H1 (cell line): ENCODE data around the gene FBLN5. TPM values are rescaled to one million over a fixed set of nuclear protein-coding genes. Genes with fewer than 3 reads are reported as not detected.

ENCODE experiments used
- CTCF ChIA-PET: fragments of 300-600 bp; sonication (Branson Sonifier 250); formaldehyde crosslinking; loops from one replicate; lab custom pipeline; 2021; ENCODE audit not compliant: partially characterized antibody; lab: Charles Lee
- POLR2A ChIA-PET: fragments of 300-600 bp; sonication (Branson Sonifier 250); formaldehyde crosslinking; loops from one replicate; lab custom pipeline; 2021; ENCODE audit warnings: inconsistent platforms; ENCODE audit not compliant: partially characterized antibody; lab: Charles Lee
- DNase-seq, 2 experiments: peaks; one replicate each; pipeline versions ENCODE4 v3.0.0 to v3.0.0-alpha.2; 2010 to 2022; ENCODE audit warnings: low spot score in 2 of 2, low read depth in 1 of 2, mixed read lengths in 1 of 2
- FAIRE-seq: peaks from 2 replicates; lab custom pipeline; 2011; peaks lifted over from hg19 to GRCh38; lab: Jason Lieb, UNC
- H2AFZ ChIP-seq: 2 replicates; pipeline ENCODE4 v1.8.1; 2012; ENCODE audit warnings: low read length, inconsistent platforms
- H2AK5ac ChIP-seq: 2 replicates; pipeline ENCODE4 v1.6.1; 2013; ENCODE audit warnings: low read depth, low read length
- H2BK120ac ChIP-seq: replicated peaks from 2 replicates; pipeline ENCODE3; 2013; ENCODE audit warnings: low read depth, low read length, inconsistent platforms
- H2BK12ac ChIP-seq: 2 replicates; pipeline ENCODE4 v1.6.1; 2013; ENCODE audit warnings: low read depth, low read length
- H2BK15ac ChIP-seq: 2 replicates; pipeline ENCODE4 v1.6.1; 2013; ENCODE audit warnings: low read length
- H2BK20ac ChIP-seq: 2 replicates; pipeline ENCODE4 v1.6.1; 2013; ENCODE audit warnings: low read length
- H2BK5ac ChIP-seq: 2 replicates; pipeline ENCODE4 v1.6.1; 2013; ENCODE audit warnings: low read depth, low read length
- H3K14ac ChIP-seq: 2 replicates; pipeline ENCODE4 v1.6.1; 2013; ENCODE audit warnings: inconsistent platforms; ENCODE audit not compliant: insufficient read length
- H3K18ac ChIP-seq: 2 replicates; pipeline ENCODE4 v1.6.1; 2013; ENCODE audit warnings: low read length; ENCODE audit errors: extremely low read depth
- H3K23ac ChIP-seq: 2 replicates; pipeline ENCODE4 v1.6.1; 2013; ENCODE audit warnings: inconsistent platforms; ENCODE audit not compliant: insufficient read length
- H3K23me2 ChIP-seq: 2 replicates; pipeline ENCODE4 v1.6.1; 2013; ENCODE audit warnings: low read depth, low read length
- H3K27ac ChIP-seq: 2 replicates; pipeline ENCODE4 v1.6.1; 2011; ENCODE audit warnings: low read depth, low read length, inconsistent platforms
- H3K27me3 ChIP-seq, 4 experiments: replicated peaks in 1 of 4; 1 replicate in 1 of 4; 2 replicates in 3 of 4; pipeline versions ENCODE4 v1.6.1 to v1.8.1; 2011 to 2013; ENCODE audit warnings: low read length in 3 of 4, mild to moderate bottlenecking in 3 of 4, inconsistent platforms in 2 of 4, mixed read lengths in 2 of 4, moderate library complexity in 1 of 4; ENCODE audit not compliant: control insufficient read depth in 3 of 4, insufficient read depth in 3 of 4; ENCODE audit errors: extremely low read depth in 1 of 4
- H3K36me3 ChIP-seq, 4 experiments: 2 replicates each; pipeline versions ENCODE4 v1.6.1 to v1.8.1; 2011 to 2013; ENCODE audit warnings: mild to moderate bottlenecking in 4 of 4, low read length in 3 of 4, moderate library complexity in 2 of 4, control low read depth in 1 of 4, inconsistent platforms in 1 of 4; ENCODE audit not compliant: insufficient read depth in 4 of 4, control insufficient read depth in 2 of 4
- H3K4ac ChIP-seq: replicated peaks from 2 replicates; pipeline ENCODE3; 2013; ENCODE audit warnings: low read length, low read depth, mixed read lengths, inconsistent platforms; ENCODE audit not compliant: insufficient read length
- H3K4me1 ChIP-seq, 4 experiments: replicated peaks in 1 of 4; 1 replicate in 1 of 4; 2 replicates in 3 of 4; pipeline versions ENCODE4 v1.6.1 to v1.8.1; 2011 to 2013; ENCODE audit warnings: low read length in 3 of 4, inconsistent platforms in 2 of 4, mixed read lengths in 1 of 4; ENCODE audit not compliant: insufficient read depth in 4 of 4, control insufficient read depth in 3 of 4
- H3K4me2 ChIP-seq, 2 experiments: 2 replicates each; pipeline versions ENCODE4 v1.6.1 to v1.8.1; 2011 to 2013; ENCODE audit warnings: low read depth in 2 of 2, low read length in 2 of 2, control low read depth in 1 of 2, inconsistent platforms in 1 of 2, mild to moderate bottlenecking in 1 of 2; ENCODE audit not compliant: insufficient read depth in 1 of 2
- H3K4me3 ChIP-seq, 4 experiments: fragments of 200-600, 300-600 bp in 1 of 4; sonication (generic), shearing (Covaris generic), sonication (Bioruptor Twin) in 1 of 4; 2 replicates each; pipeline versions ENCODE4 v1.5.1 to v1.8.1; 2011 to 2016; ENCODE audit warnings: low read length in 4 of 4, low read depth in 3 of 4, control low read depth in 2 of 4, inconsistent platforms in 2 of 4, mild to moderate bottlenecking in 2 of 4, mixed read lengths in 1 of 4, moderate library complexity in 1 of 4; ENCODE audit not compliant: insufficient read depth in 2 of 4; ENCODE audit errors: extremely low read depth in 1 of 4
- H3K56ac ChIP-seq: replicated peaks from 2 replicates; pipeline ENCODE3; 2013; ENCODE audit warnings: low read depth, mild to moderate bottlenecking, mixed read lengths, low read length, inconsistent platforms; ENCODE audit not compliant: insufficient read length
- H3K79me1 ChIP-seq: 2 replicates; pipeline ENCODE4 v1.6.1; 2013; ENCODE audit warnings: low read depth, low read length, control low read depth
- H3K79me2 ChIP-seq, 2 experiments: 2 replicates each; pipeline versions ENCODE4 v1.6.1 to v1.8.1; 2012 to 2013; ENCODE audit warnings: low read length in 2 of 2, mild to moderate bottlenecking in 2 of 2, inconsistent platforms in 1 of 2; ENCODE audit not compliant: insufficient read depth in 2 of 2, control insufficient read depth in 1 of 2
- H3K9ac ChIP-seq, 4 experiments: replicated peaks in 1 of 4; 1 replicate in 1 of 4; 2 replicates in 3 of 4; pipeline versions ENCODE4 v1.6.1 to v1.8.1; 2011 to 2013; ENCODE audit warnings: low read depth in 3 of 4, low read length in 3 of 4, control low read depth in 2 of 4, mild to moderate bottlenecking in 2 of 4, moderate library complexity in 2 of 4, inconsistent platforms in 1 of 4; ENCODE audit errors: extremely low read depth in 1 of 4
- H3K9me3 ChIP-seq, 2 experiments: 2 replicates each; pipeline versions ENCODE4 v1.6.1 to v1.8.1; 2012 to 2013; ENCODE audit warnings: mild to moderate bottlenecking in 2 of 2, moderate library complexity in 2 of 2, control low read depth in 1 of 2, inconsistent platforms in 1 of 2, low read depth in 1 of 2, low read length in 1 of 2, mixed read lengths in 1 of 2; ENCODE audit not compliant: insufficient read depth in 2 of 2
- H4K20me1 ChIP-seq, 2 experiments: replicated peaks in 1 of 2; 2 replicates each; pipeline versions ENCODE3 to v1.8.1; 2011 to 2013; ENCODE audit warnings: inconsistent platforms in 2 of 2, low read length in 2 of 2, mild to moderate bottlenecking in 1 of 2; ENCODE audit not compliant: insufficient read depth in 2 of 2, control insufficient read depth in 1 of 2
- H4K5ac ChIP-seq: 2 replicates; pipeline ENCODE4 v1.6.1; 2013; ENCODE audit warnings: low read length, low read depth, mixed read lengths, inconsistent platforms; ENCODE audit not compliant: insufficient read length
- H4K8ac ChIP-seq: 2 replicates; pipeline ENCODE4 v1.8.0; 2013; ENCODE audit warnings: mild to moderate bottlenecking, moderate library complexity, low read length, inconsistent platforms; ENCODE audit not compliant: insufficient read depth; ENCODE audit errors: extremely low read depth
- H4K91ac ChIP-seq: replicated peaks from 2 replicates; pipeline ENCODE3; 2013; ENCODE audit warnings: low read length, mixed read lengths, inconsistent platforms; ENCODE audit not compliant: insufficient read length
- ASH2L ChIP-seq: fragments of 200-600, 300-600 bp; sonication (generic); IDR thresholded peaks from one replicate; pipeline ENCODE4 v1.7.1; 2017; ENCODE audit warnings: low read length
- BRCA1 ChIP-seq: IDR thresholded peaks from 2 replicates; pipeline ENCODE4 v1.6.1; 2012; ENCODE audit warnings: low read depth, low read length, improper control_type of control experiment
- CTCF ChIP-seq, 3 experiments: IDR thresholded peaks; 1 replicate in 2 of 3; 2 replicates in 1 of 3; pipeline versions ENCODE4 v1.5.1 to v1.6.1; 2011; ENCODE audit warnings: low read length in 3 of 3, mild to moderate bottlenecking in 3 of 3, inconsistent platforms in 2 of 3, low read depth in 1 of 3, moderate library complexity in 1 of 3; ENCODE audit not compliant: insufficient read depth in 1 of 3; ENCODE audit errors: control extremely low read depth in 1 of 3
- RAD21 ChIP-seq, 2 experiments: IDR thresholded peaks in 1 of 2; conservative IDR thresholded peaks in 1 of 2; 2 replicates each; pipeline ENCODE4 v1.6.1; 2011; ENCODE audit warnings: low read depth in 2 of 2, low read length in 2 of 2, improper control_type of control experiment in 1 of 2, inconsistent platforms in 1 of 2, mild to moderate bottlenecking in 1 of 2, moderate library complexity in 1 of 2
- RFX5 ChIP-seq: IDR thresholded peaks from 2 replicates; pipeline ENCODE4 v1.6.1; 2011; ENCODE audit warnings: low read depth, low read length, improper control_type of control experiment, borderline replicate concordance
- SP4 ChIP-seq: IDR thresholded peaks from 2 replicates; pipeline ENCODE4 v1.6.1; 2012; ENCODE audit warnings: low read length, inconsistent platforms
- TAF1 ChIP-seq: IDR thresholded peaks from 2 replicates; pipeline ENCODE4 v1.6.1; 2011; ENCODE audit warnings: mild to moderate bottlenecking, low read depth, low read length
- WGBS, 2 experiments: shearing (Covaris generic) in 1 of 2; methylation state at CpG; one replicate each; pipeline versions ENCODE4 v1.1.6 to v1.1.7; 2013 to 2015; ENCODE audit warnings: low lambda C conversion rate in 2 of 2, mixed read lengths in 2 of 2, inconsistent platforms in 1 of 2, low coverage in 1 of 2, missing lambda C conversion rate in 1 of 2; ENCODE audit not compliant: insufficient replicate concordance in 2 of 2, insufficient coverage in 1 of 2, insufficient read length in 1 of 2; ENCODE audit errors: extremely low coverage in 1 of 2, missing lambda C conversion rate in 1 of 2; 5-methylcytosine and 5-hydroxymethylcytosine counted together
- polyA plus RNA-seq, 7 experiments: library from polyadenylated mRNA; depleted of rRNA in 3 of 7; stranded (reverse) in 5 of 7; unstranded in 2 of 7; fragments of >200 nt in 5 of 7; fragments of 200-250 nt in 2 of 7; gene quantifications; 1 replicate in 5 of 7; 2 replicates in 1 of 7; 4 replicates in 1 of 7; pipeline versions ENCODE4 v1.2.1 to v1.2.3, GENCODE V29; 2011 to 2013; ENCODE audit warnings: missing spikeins in 2 of 7, mixed read lengths in 2 of 7
- total RNA-seq: library from RNA; stranded (reverse); fragmentation: NEBNext Ultra II Directional; extraction: Animal tissue kit (Norgen Biotek cat#: 25700); gene quantifications from 2 replicates; pipeline ENCODE4 v1.2.1, GENCODE V29; 2021

Gene FBLN5
- total and polyA plus RNA-seq, 2 of the 8 experiments (the other 6 are each of a cell fraction or from before 2014, with no cell fraction given), result 0.88 to 3.5 TPM

DNA sequence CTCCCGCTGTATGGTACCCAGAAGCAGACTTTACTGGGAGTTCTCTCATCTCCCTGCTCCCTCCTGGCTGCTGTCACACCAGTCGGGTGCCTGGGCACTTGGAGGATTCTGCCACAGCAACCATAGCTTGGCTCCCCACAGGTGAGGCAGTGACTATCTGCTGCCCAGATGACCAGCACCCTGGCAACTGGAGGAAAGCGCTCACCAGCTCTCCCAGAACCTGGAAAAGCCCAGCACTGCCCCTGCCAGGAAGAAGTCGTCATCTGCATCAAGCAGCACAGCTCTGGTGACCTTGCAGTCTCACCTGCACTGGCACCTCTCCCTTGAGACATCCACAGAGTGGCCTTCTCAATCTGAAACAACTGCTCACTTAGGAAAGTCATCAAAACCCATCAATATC, 48.3 kb downstream of the FBLN5 start:
- DNase-seq, result no peak
- POLR2A ChIA-PET, result interaction anchor here (0.5 kb wide), 1 partner anchor 388 kb away, joined by 4 read pairs; no protein-coding TSS in a partner anchor

More for the DNA sequence above, 48.3 kb downstream of the FBLN5 start:
- H3K9me3 ChIP-seq, result no peaks in the 10 kb centered on the region
- H3K18ac ChIP-seq, result no peak overlapping the region
- H2BK120ac ChIP-seq, result no peak overlapping the region
- H3K23ac ChIP-seq, result no peak overlapping the region
- no peaks in the 10 kb centered on the region for H3K79me1 ChIP-seq
- H3K9ac ChIP-seq, result no peak overlapping the region
- peak overlapping the region; percentile 88; the same call in 1 of the 2 replicates for H2BK15ac ChIP-seq
- peaks cover 0 to 2% of the 10 kb centered on the region in 2 experiments for H4K20me1 ChIP-seq
- FAIRE-seq, result no peak
- H3K23me2 ChIP-seq, result no peaks in the 10 kb centered on the region
- no peak overlapping the region for H4K8ac ChIP-seq
- no peak overlapping the region for H4K5ac ChIP-seq
- no peak overlapping the region for H3K4me2 ChIP-seq
- H2BK20ac ChIP-seq, result no peak overlapping the region
- no peaks in the 10 kb centered on the region for H3K79me2 ChIP-seq
- H3K4ac ChIP-seq, result peak overlapping the region; percentile 35
- no peak overlapping the region for H4K91ac ChIP-seq
- no peak overlapping the region for H3K14ac ChIP-seq
- no peak overlapping the region for H3K4me3 ChIP-seq
- peaks cover 0 to 4% (median 1%) of the 10 kb centered on the region in 4 experiments; a peak in 3 of 7 replicates for H3K4me1 ChIP-seq
- no peak overlapping the region for H2AK5ac ChIP-seq
- no peak overlapping the region for H3K27ac ChIP-seq
- no peaks in the 10 kb centered on the region for H3K36me3 ChIP-seq
- WGBS, 2 experiments, result 80% methylated on average over 4 of the region's 4 CpGs; no CpG with 5 or more reads in 1 of the 2 experiments
- peaks cover 0 to 1% (median 0%) of the 10 kb centered on the region in 4 experiments; a peak in 1 of 7 replicates for H3K27me3 ChIP-seq
- CTCF ChIA-PET, result interaction anchor here (0.6 to 2.4 kb wide), 12 partner anchors 8 to 481 kb away, joined by 3 to 11 read pairs (median 3); no protein-coding TSS in a partner anchor
- H2BK12ac ChIP-seq, result peak overlapping the region; percentile 60; the same call in 1 of the 2 replicates
- H3K56ac ChIP-seq, result no peak overlapping the region
- no peak overlapping the region for H2BK5ac ChIP-seq
- no peak overlapping the region for H2AFZ ChIP-seq
- TF ChIP-seq TAF1, result no peak
- peak; percentile 10 to 41 (median 37); a peak in 2 of 4 replicates for TF ChIP-seq CTCF (IDR thresholded peaks at IDR 0.05; ENCODE audit: control extremely low read depth in 1 of 3, insufficient read depth in 1 of 3, low read depth in 1 of 3, low read length in 3 of 3)
- TF ChIP-seq ASH2L, result no peak
- TF ChIP-seq RAD21 (IDR thresholded peaks at IDR 0.05 in 1 of 2, conservative IDR thresholded peaks at IDR 0.05 in 1 of 2; ENCODE audit: low read depth in 2 of 2, low read length in 2 of 2), result peak; percentile 48 to 60
- TF ChIP-seq BRCA1, result no peak
- TF ChIP-seq SP4, result no peak
- no peak for TF ChIP-seq RFX5
- TF ChIP-seq, all 59 proteins: peak for 2
